Pulmonary artery endothelial cell (primary cell): ENCODE measurements around the gene PARD6G. TPM values are rescaled to one million over a fixed set of nuclear protein-coding genes. Genes with fewer than 3 reads are reported as not detected.
"Not testable (repeated sequence)": the region's sequence is repeated elsewhere in the genome, so short reads cannot be mapped to it uniquely, and the experiment has no call there.

Source experiments
- DNase-seq: peaks from one replicate; pipeline ENCODE4 v3.0.0-alpha.2; 2011; ENCODE audit warnings: low read depth, low spot score
- total RNA-seq: library from RNA; depleted of rRNA; stranded (reverse); fragments of >200 nt; gene quantifications from 2 replicates; pipeline ENCODE4 v1.2.3, GENCODE V29; 2014

PARD6G gene
- total RNA-seq, 1 donor from 2014 or later = 0.99 TPM

DNA sequence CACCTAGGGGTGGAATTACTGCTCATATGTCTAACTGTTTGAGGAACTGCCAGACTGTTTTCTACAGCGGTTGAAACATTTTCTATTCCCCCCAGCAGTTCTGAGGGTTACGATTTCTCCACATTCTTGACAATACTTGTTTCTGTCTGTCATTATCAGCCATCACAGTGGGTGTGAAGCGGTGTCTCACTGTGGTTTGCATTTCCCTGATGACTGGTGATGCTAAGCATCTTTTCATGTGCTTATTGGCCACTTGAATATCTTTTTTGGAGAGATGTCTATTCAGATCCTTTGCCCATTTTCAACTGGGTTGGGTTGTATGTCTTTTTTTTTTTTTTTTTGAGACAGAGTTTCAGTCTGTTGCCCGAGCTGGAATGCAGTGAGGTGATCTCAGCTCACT, 75.3 kb downstream of the PARD6G start:
- DNase-seq = no peak

DNA sequence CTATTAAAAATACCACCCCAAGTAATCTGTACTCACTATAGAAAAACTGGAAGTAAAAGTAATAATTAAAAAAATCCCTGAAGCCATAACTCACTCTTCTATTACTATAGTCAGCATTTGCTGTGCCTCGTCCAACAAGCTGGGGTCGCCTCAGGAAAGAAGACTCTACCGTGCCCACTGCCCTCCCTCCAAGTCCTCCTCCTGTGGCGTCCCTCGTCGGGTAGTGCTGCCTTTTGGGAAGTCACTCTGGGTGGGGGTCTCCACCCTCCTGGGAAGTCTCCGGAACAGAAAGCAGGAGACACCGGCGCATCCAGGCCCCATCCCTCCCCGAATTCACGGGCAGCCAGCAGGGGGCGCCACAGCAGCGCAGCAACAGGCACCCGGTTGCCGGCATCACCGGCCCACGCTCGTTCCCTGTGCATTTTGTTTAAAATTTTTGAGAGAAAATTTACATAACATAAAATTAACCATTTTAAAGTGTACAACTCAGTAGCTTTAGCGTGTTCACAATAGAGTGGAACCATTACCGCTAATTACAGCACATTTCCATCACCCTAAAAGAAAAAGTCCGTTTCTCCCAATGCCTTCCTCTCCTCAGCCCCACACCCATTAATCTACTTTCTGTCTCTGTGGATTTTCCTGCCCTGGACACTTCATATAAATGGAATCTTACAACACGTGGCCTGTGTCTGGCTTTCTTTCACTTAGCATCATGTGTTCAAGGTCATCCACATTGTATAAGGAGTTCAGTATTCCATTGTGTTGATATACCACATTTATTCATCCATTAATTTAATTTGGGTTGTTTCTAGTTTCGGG, 76.1 kb downstream of the PARD6G start:
- DNase-seq = no peak

DNA sequence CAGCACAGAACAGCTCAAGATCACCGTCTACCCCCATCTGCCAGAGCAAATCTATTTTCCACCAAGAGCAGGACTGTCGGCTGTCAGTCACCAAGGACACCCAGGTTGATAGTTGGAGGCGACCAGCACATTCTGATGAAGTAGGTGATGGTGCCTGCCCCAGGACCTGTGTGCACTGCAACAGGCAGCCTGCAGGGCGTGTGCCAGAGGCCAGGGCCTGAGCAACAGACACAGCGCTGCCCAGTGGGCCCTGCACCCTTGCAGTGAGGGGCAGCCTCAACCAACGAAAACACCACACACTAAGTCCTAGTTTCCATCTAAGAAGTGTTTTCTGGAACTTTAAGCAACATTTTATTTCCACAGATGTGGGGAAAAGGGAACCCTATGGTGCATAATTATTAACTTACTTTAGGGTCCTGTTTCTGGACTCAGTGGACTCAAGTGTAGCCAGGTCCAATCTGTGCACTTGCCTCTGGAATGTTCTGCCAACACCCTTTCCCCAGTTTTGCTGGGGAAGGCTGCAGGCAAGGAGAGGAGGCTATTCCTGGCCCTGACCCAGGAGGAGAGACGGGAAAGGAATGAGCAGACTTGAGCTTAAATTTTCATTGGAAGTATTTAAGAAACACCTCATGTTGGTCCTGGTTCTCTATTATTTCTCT, 76.8 kb downstream of the PARD6G start:
- DNase-seq = no peak

DNA sequence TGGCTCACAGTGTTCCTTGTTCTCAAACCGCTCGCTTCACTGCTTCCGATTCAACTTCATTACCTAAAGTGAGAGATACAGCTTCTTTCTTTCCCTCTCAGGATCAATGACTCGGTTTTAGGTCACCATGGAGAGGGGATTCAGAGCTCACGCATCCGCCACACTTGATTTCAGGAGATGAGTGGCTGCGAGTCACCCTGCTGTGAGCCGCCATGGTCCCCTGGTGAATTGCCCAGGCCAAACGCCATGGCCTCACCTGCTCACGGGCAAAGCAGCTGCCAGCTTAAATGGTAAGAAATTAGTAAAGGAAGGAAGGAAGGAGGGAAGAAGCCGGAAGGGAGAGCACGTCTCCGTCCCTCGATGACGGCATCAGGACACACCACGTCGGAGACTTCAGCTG, 77.7 kb downstream of the PARD6G start:
- DNase-seq = no peak

DNA sequence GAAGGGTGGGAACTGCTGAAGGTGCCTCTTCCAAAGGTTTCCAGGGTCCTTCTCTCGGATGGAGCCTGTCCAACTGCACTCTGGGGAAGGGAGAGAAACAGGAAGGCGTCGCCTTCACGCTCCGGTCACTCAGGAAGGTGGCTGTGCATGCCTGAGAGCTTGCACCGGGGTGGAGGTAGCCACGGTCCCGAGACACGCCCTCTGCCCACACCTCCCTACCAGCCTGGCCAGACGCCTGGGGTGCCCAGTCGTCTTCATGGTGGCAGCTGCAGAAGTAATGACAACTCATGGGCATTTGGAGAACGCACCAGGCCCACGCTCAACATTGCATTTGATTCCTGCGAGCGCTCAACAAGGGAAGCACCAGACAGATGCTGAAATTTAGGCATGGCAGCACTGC, 78.3 kb downstream of the PARD6G start:
- DNase-seq = no peak

DNA sequence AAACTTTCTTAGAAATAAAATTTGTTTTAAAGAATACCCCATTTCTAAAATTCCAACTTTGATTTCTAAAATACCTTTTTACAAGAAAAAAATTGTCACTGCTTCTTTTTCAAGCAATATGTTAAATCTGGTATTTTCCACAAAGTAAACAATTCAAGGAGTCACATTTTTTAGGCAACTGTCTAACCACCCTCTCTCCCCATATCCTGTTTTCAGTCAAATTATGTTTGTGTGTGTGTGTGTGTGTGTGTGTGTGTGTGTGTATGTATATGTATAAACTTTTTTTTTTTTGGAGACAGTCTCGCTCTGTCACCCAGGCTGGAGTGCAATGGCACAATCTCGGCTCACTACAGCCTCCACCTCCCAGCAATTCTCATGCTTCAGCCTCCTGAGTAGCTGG, 79.0 kb downstream of the PARD6G start:
- no peak for DNase-seq

DNA sequence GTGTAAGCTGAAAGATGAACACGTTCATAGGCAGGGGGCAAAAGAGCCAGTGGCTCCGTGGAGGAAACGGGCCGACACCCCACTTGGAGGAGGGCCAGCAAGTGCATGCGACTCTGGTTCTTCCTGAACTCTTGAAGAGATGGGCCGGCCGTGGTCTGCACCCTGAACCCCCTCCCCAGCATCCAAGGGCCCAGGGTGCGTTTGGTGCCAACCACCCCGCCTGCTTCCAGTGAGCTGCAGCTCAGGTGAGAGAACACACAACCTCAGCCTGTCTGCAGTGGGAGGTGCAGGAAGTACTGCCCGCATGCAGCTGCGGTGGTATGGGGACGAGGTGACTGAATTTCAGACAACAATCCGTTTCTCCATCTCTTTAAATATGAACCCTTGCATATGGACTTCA, 79.4 kb downstream of the PARD6G start:
- no peak for DNase-seq

DNA sequence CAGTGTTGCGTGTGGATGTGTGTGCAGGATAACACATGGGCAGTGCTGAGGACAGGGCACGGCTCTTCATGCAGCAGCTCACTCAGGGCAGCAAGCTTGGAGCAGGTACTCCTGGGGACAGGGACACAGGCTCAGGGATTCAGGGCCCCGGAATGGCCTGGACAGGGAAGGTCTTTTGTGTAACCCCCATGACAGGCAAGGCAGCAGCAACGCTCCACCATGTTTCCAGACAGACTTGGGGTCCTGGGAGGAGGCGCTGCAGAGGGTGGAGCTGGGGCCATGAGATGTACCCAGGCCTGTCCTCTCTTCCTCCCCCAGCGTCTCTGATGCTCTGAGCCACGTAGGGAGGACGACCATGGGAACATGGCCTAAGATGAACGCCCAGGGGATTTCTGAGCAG, 80.0 kb downstream of the PARD6G start:
- no peak for DNase-seq

DNA sequence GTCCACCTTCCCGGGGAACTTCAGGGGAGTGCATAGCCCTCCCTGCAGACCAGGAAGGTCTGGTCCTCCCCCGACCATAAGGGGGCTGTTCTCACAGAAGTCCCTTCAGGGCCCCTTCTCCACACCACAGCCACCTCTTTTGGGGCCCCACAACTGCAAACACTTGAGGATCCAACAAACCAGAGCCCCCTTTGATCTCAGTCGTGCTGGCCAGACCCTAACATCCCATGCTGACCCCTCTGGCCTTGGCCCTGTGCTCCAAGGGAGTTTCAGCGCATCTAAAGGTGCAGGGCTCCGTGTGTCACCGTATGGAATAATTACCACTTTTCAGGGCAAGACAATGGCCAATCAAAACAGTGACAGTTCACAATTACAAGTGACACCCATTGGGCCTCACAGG, 80.6 kb downstream of the PARD6G start:
- DNase-seq = no peak

DNA sequence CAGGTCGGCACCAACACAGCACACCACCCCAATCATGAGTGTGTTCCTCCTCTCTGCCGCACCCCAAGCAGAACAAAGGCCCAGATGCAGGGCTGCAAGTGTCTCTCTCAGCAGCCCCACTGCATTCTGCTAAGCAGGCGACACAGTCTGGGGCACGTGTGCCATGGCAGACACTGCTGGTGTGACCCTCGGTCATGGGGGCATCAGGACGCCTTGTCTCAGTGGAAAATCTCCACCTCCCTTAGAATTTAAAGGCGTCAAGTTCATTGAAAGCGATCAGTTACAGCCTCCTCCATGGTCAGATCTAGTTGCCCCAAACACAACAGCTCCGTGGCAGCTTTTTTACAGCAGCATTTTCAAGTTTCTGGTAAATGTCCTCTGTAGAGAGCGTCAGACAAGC, 81.1 kb downstream of the PARD6G start:
- no peak for DNase-seq

DNA sequence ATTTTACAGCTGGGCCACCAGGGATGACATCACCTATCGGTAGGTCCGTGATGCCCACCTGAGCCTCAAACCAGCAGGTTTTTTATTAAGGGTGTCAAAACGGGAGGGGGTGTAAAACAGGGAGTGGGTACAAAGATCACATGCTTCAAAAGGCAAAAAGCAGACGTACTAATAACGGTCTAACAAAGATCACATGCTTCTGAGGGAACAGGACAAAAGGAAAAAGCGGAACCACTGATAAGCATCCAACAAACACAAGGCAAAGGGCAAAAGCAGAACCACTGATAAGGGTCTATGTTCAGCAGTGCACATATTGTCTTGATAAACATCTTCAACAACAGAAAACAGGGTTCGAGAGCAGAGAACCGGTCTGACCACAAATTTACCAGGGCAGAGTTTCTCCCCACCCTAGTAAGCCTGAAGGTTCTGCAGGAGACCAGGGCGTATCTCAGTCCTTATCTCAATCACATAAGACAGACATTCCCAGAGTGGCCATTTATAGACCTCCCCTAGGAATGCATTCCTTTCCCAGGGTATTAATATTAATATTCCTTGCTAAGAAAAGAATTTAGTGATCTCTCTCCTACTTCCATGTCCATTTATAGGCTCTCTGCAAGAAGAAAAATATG, 82.5 kb downstream of the PARD6G start:
- DNase-seq = not testable (repeated sequence)

DNA sequence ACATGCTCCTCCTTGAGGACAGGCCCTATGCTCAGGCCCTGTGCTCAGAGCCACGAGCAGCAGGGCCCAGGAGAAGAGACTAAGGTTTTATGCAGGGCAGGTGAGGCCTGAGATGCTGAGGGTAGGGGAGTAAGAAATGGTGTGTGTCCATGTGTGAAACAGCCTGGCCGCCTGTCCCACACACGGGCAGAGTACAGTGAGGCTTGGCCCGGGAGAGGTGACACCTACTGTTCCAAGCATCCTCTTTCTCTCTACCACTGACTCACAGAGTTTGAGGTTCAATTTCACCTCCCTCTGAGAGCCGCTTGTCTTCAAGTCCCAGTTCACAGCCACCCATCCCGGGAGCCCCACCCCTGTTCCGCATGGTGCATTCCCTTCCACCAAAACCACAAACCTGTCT, 84.1 kb downstream of the PARD6G start:
- no peak for DNase-seq

DNA sequence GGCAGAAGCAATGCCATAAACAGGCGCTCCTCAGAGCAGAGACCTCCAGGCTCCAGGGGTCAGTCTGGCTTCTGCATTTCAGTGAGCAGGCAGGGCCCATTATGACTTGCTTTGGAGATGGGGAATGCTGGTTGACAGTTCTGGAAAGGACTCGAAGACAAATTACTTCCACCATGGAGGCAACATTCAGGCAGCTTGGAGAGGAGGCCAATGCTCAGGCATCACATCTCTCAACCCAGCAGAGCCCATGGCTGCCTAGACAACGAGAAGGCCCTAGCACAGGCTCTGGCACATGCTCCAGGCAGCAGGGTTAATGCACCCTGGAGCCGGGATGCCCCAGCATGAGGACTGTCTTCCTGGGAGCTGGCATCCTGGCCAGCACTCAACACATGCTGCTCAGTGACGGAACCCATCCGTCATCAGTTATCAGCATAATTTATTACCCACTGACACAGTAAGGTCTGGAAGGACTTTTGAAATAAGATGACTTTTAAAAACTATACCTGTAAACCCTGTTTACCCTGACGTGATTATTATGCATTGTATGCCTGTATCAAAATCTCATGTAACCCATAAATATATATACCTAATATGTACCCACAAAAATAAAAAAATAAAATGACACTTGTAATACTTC, 85.4 kb downstream of the PARD6G start:
- DNase-seq = no peak

DNA sequence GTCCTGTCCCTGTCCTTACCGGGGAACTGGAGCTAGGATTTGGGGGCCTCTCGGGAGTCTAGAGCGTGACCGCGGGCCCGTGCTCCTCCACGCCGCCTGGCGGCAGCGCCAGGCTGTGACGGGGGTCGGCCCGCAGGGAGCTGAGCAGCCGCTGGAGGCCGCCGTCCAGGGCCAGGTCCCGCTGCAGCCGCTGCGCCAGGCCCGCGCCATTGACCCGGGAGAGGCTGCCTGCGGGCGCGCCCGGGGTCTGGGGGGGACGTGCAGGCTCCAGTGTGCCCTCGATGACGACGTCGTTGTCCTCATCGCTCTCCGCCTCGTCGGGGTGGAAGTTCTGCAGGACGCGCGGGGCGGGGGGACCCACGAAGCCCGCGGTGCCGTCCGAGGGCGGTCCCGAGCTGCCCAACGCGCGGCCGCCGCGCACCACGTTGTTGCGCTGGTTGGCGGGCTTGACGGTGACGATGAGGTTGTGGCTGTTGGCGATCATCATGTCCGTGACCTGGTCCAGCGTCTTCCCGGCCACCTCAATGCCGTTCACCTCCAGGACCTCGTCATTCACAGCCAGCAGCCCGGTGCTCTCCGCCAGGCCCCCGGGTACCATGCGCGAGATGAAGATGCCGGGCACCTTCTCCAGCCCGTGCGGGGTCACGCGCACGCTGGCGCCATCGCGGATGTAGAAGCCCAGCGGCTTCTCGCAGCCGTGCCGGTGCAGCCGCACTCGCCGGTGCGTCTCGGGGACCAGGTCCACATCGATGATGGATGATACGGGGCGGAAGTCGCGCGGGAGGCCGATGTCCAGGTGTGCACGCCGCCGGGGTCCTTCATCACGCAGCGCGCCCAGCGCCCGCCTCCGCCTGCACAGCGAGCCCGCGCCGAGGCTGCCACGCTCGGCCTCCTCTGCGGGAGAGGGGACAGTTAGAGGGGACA, 87.3 kb downstream of the PARD6G start:
- DNase-seq = no peak

DNA sequence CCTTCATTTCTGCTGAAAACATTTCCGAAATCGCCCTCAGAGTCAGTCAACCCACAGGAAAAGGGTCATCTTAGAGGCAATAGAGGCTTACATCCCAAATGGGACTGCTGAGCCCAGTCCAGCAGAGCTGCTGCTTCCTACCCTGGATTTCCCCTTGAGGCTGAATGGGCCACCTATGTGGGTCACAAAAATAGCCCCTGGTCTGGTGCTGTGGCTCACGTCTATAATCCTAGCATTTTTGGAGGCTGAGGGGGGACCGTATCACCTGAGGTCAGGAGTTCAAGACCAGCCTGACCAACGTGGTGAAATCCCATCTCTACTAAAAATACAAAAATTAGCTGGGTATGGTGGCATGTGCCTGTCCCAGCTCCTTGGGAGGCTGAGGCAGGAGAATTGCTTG, 88.9 kb downstream of the PARD6G start:
- no peak for DNase-seq

DNA sequence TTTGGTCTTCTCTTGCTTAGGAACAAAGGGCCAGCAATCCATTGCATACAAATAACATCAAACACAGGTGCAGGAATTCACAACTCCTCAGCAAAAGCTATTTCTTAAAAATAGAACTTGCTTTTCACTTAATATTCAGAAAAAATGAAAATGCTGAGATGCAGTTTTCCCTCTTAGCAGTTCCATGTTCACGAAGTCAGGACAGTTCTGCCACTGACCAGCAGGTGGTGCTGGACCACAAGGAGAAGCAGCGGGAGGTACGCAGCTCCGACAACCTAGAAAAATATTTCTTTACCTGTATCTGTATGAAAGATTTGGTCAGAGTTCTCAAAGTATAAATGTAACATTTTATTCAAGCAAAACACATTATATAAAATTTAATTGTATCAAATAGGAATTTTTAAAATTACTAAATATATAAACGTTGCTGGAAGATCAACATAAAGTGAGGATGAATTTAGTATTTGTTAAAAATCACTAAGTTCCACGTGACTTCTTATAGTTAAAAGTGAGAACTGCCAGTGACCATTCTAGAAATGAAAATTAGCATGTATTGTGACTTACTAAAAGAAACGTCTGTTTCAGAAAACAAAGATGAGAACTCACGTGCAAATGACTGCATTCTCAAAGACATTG, 89.5 kb downstream of the PARD6G start:
- peak; percentile 41 for DNase-seq

DNA sequence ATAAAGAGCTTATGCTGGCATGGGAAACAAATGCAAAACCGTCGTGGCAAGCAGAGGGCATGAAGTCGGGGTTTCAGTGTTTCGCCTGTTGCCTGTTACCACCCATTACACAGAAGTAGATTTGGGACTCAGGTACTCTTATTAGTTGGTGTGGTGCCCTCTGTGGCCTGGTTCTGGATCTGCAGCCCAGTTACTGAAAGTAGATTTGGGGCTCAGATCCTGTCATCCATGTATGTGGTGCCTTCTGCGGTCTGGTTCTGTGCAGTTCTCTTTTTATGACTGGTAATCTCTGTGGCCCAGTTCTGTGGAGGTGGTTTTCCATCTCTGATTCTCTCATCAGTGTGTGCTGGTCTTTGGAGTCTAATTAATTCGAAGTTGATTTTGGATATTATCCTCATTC, 93.0 kb downstream of the PARD6G start:
- DNase-seq = no peak

DNA sequence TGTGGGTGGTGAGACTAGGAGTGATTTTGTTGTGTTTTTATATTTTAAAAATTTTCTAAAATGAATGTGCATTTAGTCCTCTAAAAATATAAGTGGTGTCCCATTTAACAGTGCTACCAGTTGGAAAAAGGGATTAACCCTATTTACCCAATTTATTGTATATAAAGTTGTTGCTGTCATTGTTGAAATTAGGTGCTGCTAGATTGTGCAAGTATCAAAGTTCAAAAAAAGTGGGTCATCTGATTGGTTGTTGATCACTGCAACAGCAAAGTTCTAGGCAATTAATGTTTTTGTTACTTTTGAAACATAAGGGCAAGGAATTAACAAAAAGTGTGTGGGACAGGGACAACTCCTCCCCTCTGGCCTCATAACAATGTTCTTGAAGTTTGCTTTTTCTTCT, 97.6 kb downstream of the PARD6G start:
- no peak for DNase-seq

DNA sequence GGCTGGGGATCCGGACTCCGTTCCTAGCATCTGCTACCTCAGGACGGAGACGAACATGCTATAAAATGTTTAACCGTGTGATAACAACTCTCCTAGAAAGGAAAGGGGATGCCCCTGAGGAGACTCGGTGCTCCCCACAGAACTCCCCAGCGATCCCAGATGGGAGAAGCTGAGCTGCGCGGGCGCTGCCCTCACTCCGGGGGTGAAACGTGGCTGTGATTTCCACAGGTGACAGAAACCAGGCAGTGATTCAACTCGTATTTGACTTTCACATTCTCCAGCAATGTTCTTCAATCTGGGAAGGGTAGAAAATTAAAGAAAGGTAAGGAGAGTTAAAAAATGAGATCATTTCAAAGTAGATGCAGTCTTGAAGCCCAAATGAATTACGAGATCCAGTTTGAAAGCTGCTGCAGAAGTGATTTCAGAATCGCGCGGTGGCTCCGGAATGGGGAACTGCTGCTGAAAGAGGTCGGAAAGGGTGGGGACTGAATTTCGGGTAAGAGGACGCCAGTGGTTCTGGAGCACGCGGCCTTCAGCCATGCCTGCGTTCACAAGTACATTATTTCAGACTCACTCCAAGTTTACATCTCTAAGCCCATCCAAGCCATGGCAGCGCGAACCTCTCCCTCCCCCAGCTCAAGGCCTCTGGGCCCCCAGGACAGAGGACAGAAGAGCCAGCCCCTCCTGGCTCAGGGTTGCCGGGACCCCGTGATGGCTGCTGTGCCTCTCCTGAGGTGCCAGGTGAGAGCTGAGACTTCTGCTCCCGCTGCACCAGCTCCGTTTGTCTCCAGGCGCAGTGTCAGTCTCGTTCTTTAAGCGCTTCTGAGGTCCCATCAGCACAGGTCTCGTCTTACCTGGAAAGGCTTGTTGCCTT, 98.8 kb downstream of the PARD6G start:
- DNase-seq = no peak
